GM21576 (cell line): ENCODE data around the gene WNK2.

Source experiments
- ATAC-seq: cut with Tn5 transposase; IDR thresholded peaks from one replicate; pipeline ENCODE4 v1.9.1; 2021; ENCODE audit warnings: mild to moderate bottlenecking, moderate library complexity; ENCODE audit not compliant: unreplicated experiment

The WNK2 gene

DNA sequence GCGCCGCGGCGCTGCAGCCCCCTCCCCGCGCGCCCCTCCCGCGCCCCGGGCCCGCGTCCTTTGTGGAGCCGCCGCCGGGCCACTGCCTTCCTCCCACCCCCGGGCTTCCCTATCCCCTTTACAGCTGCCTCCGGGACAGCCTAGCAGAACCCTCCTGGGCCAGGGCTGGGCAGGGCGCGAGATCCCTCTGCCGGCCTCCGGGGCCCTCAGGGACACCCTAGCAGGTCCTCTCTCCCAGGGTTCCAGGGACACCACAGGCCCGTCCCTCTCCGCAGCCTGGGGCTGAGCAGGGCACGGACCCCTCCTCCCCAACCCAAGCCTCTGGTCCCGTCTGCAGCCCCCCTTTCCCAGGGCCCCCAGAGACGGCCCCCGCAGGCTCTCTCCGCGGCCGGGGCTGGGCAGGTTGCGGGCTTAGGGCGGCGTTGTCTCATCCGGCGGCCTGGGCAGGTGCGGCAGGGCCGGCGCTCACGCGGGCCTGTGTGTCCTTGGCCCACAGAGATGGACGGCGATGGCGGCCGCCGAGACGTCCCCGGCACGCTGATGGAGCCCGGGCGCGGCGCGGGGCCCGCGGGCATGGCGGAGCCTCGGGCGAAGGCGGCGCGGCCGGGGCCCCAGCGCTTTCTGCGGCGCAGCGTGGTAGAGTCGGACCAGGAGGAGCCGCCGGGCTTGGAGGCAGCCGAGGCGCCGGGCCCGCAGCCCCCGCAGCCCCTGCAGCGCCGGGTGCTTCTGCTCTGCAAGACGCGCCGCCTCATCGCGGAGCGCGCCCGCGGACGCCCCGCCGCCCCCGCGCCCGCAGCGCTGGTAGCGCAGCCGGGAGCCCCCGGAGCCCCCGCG, 710 bp downstream of the WNK2 start:
- no peak for ATAC-seq

DNA sequence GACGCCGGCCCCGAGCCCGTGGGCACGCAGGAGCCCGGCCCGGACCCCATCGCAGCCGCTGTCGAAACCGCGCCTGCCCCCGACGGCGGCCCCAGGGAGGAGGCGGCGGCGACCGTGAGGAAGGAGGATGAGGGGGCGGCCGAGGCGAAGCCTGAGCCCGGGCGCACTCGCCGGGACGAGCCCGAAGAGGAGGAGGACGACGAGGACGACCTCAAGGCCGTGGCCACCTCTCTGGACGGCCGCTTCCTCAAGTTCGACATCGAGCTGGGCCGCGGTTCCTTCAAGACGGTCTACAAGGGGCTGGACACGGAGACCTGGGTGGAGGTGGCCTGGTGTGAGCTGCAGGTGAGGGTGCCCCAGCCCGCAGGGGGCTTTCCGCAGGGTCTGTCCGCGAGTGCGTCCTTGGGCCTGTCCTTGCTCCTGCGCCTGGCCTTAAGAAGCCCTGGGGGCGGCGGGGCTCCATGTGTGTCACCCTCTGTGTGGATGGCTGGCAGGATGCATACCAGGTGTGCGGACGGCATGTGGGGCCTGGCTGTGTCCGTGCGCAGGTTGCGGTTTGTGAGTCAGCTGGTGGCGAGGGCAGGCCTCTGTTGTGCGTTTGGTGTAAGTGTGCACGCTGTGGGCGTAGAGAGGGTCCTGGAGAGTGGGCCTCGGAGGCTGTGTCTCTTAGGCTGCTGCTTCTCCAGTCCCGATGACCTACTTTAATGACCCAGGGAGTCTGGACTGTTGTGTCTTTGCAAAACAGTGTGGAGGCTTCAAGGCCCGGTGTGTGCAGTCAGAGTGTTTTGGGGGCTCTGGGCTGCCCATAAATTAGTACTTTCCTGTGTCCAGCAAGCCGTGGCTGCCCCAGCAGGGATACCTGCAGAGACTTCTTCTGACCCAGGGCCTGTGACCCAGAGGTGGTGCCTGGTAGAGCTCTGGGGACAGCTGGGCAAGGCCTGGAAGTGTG, 1.6 kb downstream of the WNK2 start:
- ATAC-seq, result no peak

DNA sequence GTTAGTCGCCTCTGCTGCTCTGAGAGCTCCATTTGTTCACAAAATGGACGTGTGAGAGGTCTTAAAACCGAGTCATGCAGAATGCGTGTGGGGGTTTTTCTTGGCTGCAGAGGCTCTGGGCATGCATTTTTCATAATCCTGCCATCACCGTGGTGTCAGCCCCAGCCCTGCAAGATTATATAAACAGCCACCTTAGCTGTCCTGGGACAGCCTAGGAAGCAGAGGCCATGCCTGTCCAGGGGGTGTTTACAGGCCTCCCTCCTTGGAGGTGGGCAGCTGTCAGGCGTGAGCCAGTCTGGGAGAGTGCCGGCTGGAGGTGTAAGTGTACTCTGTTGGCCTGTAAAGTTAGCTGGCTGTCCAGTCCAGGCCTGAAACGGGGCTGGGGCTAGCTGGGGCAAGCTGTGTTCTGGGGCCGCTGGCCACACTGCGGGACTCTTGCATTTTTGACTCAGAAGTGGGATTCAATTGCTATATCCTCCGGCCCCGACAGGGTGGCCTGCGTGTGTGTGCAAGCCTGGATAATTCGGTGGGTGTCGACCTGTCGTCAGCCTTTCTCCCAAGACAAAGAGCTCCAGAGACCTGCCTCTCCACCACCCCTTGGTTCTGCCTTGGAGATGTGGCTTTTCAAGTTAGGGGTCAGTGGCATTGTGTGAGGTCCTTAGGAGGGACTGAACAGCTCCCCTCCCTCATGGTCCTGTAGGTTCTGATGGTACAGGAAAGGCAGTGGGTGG, 2.4 kb downstream of the WNK2 start:
- ATAC-seq, result no peak

DNA sequence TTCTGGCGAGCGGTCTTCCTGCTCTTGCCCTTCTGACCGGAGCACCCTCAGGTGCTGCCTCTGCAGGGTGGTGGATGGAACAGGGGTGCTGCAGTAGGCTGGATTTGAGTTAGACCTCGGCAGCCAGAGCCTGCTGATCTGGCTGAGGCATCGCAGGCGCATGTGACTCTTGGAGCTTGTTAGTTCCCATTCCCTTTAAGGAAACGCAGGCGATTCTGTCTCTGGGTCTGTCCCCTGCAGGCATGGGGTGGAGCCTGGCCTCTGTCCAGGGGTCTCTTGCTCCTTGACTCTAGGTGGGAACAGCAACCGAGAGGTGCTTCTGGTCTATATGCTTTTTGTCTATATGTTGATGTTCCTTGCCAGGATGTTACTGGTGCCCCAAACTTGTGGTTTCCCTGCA, 3.1 kb downstream of the WNK2 start:
- ATAC-seq, result no peak

DNA sequence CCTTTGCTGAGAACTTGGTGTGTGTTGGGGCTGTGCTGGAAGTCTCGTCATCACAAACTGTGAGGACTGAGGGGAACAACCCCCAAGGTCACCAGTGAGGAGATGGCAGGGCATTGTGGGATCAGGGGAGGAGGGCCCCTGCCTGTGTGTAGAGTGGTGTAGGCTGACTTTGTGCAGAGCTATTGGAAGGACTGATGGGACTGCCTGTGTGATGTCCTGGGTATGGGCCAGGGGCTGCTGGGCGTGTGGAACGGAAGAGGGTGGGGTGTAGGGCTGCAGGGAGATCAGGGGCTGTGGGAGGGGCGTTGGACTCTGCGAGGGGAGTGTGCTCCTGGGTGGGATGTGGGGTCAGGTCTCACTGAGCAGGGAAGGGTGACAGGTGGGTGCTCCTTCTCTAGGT, 3.6 kb downstream of the WNK2 start:
- no peak for ATAC-seq

DNA sequence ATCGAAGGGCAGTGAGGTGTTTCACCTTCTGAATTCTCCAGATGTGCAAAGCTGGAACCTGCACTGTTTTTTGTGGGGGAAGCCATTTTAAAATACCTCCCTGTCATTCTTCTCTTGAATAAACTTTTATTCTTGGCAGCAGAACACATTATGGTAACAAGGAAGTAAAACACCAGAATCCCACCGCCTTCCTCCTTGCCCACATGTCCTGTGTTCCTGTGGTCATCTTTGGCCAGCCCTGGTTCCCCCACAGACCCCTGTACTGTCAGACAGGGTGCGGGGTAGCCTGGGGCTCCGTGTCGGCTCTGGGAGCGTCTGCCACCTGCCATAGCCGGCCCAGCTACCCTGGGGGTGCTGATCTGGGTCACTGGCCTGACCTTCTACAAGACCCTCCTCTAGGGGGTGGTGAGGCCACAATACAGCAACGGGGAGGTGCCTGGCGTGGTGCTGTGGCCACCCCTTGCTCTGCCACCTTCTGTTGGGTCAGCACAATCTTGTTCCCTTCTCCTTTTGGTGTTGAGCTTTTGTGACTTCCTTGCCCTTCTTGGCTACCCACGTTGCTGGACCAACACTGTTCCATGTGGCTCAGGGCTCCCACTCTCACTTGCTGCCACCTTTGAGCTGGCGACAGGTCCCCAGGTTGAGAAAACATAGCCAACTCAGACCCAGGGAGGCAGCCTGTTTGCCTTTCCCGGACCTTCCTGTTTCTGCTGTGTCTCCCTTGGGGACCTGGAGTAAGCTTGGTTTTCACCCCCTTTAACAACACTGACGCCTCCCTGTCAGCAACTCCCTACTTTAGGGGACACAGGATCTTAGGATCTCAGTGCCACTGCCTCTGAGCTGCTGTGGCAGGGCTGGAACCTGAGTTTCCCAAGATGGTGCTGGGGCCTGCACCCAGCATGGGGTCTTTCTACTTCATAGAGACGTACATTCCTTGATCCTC, 4.8 kb downstream of the WNK2 start:
- ATAC-seq, result no peak

DNA sequence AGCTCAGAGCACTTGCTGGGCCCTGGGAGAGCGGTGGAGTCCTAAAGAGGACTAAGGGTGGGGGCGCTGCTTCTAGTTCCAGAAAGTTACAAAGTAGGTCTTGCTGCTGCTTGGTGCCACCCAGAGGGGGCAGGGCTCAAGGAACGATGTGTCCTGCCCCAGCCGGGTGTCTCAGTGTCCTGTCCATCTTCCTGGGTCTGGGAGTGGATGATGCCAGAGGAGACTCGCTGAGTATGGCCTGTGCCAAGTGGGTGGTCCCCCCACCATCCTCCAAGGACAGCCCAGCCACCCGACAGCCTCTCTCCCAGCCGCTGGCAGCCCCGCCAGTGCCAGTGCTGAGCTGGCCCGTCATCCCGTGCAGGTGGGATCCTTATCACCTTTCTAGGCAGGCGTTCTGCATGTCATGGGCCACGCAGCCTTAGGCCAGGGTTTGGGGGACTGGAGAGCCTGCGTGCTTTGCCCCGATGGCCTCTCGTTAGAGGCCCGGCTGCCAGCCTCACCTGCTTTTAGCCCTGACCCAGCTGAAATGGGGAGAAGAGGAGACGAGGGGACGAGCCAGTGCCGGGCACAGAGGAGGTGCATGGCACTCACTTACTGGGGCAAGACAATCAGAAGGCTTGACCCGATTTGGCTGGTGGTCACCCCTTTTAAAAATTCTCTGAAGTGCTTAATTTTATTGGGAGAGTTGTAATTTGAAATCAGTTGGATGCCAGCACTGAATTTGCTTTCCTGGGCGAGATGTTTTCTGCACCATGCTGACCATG, 5.6 kb downstream of the WNK2 start:
- no peak for ATAC-seq

DNA sequence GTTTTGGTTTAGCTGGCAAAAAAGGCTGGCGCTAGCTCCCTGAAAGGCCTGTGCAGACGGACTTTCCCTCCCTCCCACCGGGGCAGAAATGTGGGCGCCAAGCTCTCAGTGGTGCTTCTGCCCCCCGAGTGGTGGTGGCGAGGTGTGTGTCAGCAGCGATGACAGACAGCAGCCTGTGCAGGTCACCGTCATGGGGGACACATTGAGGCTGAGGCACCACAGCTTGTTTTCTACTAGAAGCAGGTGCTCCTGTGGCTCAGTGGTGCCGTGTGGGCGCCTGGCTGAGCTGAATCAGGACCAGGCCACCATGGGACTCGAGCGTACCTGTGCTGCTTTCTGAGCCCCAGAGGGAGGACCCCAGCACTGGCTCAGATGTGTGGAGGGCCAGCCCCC, 6.2 kb downstream of the WNK2 start:
- ATAC-seq, result no peak

DNA sequence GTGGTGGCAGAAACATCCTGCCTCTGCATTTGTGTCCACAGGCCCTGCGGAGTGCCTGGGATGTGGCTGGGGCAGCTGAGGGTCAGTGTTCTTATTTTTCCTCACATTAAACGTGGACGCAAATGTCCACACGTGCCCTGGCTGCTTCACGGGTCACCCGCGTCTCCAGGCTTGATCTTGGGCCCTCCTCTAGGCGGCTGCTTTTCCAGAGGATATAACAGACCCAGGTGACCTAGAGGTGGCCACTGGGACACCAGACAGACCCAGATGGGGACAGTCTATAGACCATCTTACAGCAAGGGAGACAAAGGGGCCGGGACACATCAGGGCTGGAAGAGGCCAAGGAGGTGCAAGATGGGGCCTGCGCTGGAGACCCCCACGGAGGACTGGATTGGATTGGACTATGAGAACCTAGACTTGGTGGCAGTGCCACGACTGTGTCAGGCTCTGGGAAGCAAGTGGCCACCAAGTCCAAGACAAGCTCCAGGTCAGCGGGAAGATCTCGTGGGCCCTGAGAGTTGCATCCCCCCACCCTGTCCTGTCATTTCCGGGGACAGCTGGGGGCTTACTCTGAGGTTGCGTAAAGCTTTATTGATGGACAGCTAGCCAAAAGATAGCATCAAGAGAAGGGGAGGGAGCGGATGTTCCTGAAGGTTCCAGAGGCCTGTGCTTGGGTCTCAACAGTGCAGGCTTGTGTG, 6.9 kb downstream of the WNK2 start:
- ATAC-seq, result no peak

DNA sequence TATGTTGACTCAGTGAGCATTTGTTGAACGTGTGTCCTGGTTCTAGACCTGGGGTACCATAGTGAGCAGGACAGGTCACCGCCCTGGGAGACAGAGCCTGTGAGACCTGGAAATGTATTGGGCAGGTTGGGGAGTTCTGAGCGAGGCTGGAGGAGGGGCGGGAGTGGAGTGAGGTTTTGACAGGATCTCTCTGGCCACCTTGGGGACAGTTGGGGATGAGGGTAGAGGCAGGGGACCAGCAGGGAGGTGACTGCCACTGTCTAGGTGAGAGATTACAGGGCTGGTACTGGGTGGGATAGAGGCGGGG, 7.4 kb downstream of the WNK2 start:
- no peak for ATAC-seq

DNA sequence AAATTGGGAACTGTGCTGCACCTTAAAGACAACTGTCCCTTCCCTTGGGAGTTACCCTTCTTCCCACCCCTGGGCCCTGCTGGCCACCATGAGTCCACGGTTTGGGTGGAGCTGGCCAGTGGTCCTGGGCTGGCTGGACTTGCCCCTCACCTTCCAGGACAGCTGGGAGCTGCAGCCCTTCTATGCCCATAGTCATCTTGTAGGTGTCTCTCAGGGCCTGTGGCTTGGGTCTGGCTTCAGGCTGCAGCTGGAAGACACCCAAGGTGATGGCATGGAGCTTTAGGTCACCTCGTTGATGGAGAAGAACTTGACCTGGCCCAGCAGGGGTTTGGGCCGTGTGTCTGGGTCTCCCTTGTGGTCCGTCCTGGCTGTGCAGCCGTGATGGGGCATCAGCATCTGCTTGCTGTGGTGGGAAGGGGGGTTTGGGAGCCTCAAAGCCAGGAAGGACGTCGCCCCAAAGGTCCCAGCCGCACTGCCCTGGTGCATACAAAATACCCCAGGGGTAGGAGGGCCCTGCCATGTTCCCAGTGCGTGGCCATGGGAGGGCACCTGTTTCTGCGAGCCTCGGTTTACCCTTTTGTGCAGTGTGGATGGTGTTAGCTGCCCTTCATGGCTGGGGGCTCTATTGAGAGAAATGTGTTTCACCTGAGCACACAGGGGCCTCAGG, 8.9 kb downstream of the WNK2 start:
- no peak for ATAC-seq

DNA sequence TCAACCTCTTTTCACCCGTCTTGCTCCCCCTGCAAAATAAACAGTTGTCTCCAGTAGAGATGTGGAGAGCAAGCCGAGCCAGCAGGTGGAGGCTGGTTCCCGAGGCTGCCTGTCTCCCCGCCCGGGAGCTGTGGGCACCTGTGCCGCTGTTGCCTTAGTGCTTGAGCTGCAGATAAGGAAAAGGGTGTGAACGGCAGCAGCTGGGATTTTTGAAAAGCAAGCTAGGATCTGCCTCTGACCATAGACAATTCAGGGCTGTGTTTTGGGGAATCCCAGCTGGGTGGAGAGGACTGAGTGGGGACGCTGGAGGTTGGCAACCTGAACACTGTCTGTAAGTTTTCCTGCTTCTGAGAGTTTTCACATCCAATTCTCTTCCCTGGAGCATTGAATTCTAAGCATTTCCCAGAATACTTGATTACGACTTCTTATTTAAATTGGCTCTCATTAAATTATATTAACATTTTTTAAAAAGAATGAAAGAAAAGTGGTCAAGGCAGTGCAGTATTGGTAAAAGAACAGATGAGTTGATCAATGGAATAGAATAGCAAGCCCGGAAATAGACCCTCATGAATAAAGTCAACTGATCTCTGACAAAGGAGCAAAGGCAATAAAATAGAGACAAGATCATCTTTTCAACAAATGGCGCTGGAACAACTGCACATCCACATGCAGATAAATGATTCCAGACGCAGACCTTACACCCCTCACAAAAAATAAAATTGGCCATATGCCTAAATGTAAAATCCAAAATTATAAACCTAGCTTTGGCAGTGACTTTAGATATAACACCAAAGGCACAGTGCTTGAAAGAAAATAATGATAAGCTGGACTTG, 9.7 kb downstream of the WNK2 start:
- no peak for ATAC-seq

DNA sequence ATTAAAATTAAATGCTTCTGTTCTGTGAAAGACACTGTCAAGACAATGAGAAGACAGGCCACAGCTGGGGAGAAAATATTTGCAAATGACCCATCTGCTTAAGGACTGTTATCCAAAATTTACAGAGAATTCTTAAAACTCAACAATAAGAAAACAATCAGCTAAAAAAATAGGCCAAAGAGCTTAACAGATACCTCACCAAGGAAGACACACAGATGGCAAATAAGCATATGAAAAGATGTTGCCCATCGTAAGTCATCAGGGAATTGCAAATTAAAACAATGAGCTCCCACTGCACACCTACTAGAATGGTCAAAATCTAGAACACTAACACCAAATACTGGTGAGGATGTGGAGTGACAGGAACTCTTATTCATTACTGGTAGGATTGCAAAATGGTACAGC, 10.3 kb downstream of the WNK2 start:
- no peak for ATAC-seq

DNA sequence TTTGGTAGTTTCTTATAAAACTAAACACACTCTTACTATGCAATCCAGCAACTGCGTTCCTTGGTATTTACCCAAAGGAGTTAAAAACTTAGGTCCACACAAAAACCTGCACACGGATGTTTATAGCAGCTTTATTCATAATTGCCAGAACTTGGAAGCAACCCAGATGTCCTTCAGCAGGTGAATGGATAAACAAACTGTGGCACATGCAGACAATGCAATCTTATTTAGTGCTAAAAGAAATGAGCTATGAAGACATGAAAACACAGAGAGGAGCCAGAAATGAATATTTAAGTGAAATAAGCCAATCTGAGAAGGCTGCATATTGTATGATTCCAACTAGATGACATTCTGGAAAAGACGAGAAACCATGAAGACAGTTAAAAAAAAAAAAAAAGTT, 10.7 kb downstream of the WNK2 start:
- ATAC-seq, result no peak

DNA sequence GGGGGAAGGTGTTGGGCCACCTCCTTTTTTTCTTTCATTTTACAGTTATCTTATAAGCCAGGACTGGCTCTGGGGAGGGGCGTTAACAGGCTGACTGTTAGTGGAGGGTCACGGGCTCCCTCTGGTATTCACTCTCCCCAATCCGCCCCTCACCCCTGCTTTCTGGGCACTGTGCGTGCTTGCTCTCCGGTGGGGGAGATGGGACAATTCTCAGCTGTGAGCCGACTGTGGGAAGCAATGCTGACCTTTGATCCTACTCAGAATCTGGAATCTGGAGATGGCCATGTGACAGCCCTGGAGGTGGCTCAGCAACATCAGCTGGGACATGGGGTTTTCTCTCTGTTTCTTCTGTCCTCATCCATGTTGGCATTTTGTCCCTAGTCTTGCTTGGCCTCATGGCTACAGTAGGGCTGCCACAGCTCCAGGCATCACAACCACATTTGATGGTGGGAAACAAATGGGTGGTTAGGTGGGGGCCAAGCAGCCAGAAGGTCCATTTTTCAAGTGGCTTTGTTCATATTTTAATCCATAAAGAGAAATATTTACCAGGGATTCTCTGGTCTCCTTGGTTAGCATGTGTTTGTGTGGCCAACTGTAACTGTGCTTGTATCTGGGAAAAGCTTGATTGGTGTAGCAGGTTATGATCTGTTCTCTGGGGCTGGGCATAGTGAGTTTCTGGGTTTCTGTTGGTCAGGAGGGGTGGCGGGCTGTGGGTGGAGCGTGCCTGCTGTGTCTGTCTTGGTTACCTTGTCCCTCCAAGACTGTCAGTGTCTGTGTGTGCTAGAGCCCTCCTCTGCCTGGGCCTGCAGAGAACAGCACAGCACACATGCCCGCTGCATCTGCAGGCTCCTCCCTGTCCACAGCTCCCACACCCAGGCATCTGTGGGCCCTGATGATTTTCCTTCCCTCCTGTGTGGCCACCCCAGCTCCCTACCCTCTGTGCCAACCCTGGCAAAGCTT, 12.4 kb downstream of the WNK2 start:
- no peak for ATAC-seq

DNA sequence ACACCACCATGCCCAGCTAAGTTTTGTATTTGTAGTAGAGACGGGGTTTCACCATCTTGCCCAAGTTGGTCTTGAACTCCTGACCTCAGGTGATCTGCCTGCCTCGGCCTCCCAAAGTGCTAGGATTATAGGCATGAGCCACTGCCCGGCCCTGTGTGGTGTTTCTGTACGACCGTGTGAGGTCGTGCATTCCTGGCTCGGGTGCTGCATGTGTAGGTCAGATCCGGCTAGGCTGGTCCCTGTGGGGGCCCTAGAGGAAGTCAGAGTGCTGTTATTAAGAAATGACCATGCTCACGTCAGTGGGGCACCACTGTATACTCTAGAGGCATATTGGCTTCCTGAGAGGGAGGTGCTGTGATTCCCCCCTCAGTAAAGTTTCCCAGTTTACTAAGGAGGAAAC, 13.7 kb downstream of the WNK2 start:
- no peak for ATAC-seq
